Measurements from ENCODE around the gene MTFR2. TPM values are rescaled to one million over a fixed set of nuclear protein-coding genes. Genes with fewer than 3 reads are reported as not detected.

Gene MTFR2
- polyA plus RNA-seq (ENCODE audit: insufficient read length in 4 of 4) = 1 to 10 TPM; 1.8 to 3.5 (median 2.7) TPM

DNA sequence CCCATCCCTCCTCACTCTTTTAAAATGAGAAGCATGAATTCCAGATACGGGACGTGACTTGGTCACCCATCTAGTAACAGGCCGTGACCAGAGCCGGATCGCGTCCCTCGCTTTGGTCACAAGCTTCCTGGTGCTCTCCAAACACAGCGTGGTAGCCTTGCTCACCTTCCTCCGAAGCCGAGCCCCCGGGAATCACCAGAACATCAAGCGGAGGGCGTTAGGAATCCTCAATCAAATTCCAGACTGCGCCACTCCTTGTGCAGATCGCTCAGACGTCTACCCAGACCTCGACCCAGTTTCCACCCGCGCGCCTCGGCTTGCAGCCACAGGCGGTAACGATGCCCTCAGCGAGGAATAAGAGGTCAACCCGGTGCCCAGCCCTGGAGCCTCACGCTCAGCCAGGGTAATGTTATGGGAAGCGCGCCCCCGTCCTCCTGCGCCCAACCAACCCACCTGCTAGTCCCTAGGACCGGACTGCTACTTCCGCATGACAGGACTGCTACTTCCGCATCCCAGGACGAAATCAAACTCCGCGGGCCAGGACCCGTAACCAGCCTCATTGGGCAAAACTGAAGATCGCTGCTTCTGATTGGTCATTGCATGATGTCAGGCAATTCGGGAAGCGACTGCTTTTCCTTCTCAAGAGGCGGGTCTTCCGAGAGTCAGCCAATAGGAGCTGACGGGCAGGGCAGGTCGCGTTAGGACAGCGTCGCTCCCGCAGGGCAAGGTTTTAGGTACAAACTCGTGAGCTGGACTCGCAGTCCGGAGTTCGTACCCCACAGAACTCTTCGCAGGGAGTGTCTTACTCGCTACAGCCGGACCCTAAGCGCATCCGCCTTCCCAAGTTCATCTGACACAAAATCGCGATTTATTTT lies at the start of gene MTFR2:
Gene MTFR2, minus strand, starts transcription at position 501 of the 875 bp plus-strand sequence. CDS start 1,212 bp downstream, outside the sequence.
- DNase-seq (ENCODE audit: low read depth in 4 of 4, low spot score in 3 of 4) = peak; percentile 91 to 99 (median 97)

DNA sequence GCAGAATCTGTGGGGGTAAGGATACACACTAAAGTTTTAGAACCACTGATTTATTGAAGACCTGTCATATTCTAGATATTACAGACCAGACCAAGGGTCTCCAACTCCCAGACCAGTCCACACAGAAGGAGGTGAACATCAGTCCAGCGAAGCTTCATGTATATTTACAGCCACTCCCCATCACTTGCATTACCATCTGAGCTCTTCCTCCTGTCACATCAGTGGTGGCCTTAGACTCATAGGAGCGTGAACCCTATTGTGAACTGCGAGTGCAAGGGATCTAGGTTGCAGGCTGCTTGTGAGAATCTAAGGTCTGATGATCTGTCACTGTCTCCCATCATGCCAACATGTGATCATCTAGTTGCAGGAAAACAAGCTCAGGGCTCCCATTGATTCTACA lies 44.5 kb upstream of the MTFR2 start:
- DNase-seq (ENCODE audit: low read depth in 4 of 4, low spot score in 3 of 4) = no peak

DNA sequence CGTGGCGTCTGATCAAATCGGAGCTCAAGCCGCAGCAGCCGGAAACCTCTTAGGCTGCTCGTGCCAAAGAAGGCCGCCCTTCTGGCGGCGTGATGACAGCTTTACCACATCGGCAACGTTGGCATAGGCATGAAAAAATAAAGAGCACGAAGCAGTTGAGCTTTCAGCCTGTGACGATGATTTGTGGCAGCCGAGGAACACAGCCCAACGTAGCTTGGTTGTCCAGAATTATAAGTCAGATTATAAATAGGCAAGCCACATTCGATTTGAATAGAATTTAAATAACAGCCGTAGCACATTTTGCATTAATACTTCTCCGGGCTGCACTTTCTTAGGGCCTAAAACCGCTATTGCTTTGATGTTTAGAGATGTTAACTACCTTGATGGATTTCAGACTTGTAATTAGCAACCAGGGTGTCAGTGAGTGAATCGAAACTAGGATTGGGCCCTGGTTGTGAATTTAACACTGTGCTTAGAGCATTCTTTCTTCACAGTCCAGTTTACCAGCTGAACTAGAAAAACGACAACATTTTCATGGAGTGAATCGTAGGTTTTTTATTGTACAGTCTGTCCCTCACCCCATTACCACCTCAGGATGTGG lies 40.4 kb upstream of the MTFR2 start:
- DNase-seq (ENCODE audit: low read depth in 4 of 4, low spot score in 3 of 4) = peak in 3 of 4 donors; percentile 40 to 68 (median 59)

DNA sequence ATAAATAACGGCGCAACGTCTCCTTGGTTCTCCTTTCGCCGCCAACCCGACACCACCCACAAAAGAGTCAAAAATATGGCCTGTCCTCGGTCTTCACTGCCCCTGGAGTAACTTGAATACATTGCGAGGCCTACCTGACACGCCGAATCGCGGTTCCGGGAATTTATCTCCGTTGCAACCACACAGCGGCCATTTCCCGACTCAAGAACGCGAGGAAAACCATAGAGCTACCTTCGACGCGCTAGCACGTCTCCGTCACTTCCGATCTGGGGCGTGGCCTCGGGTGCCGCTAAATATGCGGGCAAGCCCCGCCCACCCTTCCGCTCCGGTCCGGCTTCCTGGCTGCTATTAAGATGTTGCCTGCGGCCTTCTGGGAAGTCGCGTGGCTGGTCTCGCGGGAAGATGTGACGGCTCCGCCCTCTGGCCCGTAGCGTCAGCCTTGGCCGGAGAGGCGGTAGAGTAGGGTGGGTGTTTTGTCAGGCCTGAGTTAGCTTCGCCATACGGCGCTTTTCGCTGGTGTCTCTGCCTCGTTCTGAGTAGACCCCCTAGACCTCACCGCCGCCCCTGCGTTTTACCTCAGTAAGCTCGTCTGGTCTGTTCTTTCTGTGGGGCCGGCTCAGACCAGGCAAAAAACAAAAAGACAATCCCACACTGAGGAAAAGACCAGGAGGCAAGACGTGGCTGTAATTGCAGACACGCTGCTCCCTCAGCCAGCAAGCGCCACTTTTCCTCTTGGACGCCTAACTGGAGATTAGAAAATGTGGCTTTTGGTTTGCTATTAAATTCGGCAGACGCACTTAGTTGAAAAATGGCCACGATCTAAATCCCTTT lies 39.7 kb upstream of the MTFR2 start, which contains the start of gene BCLAF1:
Gene BCLAF1, minus strand, starts transcription at position 268 of the 831 bp plus-strand sequence. CDS start 9,980 bp downstream, outside the sequence.
- DNase-seq (ENCODE audit: low read depth in 4 of 4, low spot score in 3 of 4) = peak; percentile 97 to 99 (median 99)

DNA sequence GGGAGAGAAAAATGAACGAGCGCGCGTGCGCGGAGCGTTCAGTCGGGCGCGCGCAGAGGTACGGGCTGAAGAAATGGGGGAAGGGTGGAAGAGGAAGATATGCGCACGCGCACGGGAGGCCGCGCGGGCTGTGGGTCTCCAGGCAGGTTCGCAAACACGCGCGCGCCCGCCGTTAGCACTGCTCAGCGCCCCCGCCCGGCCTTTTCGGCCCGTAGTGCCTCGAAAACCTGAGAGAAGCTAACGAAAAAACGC lies 39.1 kb upstream of the MTFR2 start:
- DNase-seq (ENCODE audit: low read depth in 4 of 4, low spot score in 3 of 4) = peak; percentile 78 to 82 (median 79)

DNA sequence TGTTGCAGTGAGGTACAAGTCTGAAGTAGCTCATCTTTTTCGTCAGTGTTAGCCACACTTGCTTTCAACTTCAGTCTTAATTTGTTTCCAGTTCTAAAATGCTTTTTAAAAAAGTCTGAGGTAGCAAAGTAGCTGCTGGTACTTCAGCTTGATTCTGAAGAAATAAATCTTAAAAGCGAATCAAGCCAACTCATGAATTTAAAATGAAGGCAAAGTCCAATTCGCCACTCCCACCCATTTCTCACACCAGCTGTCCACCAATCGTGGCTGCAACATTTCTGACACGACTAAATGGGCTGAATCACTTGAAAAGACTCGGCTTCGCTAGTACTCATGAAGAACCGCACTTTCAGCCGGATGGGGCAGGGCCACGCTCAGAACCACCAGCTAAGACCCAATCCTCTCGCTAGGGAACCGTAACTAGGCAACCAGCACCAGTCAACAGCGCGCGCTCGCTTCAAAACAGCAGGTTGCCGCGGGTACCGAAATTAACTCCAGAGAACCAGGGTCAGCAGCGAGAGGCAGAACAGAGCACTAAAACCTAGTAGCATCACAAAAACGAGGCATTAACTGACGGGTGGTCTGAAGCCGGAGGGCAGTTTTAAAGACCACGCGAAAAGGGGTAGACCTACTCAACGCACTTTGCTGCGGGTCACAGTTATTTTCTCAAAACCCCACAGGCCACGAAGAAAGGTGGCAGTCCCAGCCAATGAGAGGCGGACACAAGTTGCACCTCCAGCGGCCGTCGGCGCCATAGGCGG lies 38.6 kb upstream of the MTFR2 start:
- DNase-seq (ENCODE audit: low read depth in 4 of 4, low spot score in 3 of 4) = peak; percentile 54 to 71 (median 60)

DNA sequence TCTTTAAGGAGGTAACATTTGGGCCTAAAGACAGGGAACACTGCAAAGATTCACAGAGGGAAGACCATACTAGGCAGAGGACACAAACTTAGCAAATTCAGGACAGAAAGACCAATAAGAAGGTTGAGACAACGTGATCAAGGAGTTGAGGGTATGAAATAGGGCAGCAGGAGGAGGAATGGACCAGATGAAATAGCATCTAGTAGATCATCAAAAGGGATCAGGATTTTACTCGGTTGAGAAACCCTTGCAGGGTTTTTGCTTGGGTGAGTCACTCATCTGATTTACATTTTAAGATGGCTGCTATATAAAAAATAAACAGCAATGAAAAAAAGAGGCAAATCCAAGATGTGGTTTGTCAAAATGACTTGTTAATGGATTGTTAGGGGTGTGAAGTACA lies 34.8 kb upstream of the MTFR2 start:
- no peak for DNase-seq (ENCODE audit: low read depth in 4 of 4, low spot score in 3 of 4)

DNA sequence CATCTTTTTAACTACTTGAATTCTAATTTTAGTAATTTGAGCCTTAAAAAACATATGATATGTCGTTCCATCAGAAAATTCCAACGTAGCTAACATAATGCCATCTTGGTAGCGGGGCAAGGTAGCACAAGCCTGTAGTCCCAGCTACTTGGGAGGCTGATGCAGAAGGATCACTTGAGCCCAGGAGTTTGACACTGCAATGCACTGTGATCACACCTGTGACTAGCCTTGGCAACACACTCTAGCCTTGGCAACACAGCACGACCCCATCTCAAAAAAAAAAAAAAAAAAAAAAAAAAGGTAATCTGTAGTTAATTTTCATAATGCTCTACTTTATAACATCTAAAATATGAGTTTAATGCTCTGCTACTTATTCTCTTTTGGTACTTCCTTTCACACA lies 32.8 kb upstream of the MTFR2 start:
- DNase-seq (ENCODE audit: low read depth in 4 of 4, low spot score in 3 of 4) = no peak

DNA sequence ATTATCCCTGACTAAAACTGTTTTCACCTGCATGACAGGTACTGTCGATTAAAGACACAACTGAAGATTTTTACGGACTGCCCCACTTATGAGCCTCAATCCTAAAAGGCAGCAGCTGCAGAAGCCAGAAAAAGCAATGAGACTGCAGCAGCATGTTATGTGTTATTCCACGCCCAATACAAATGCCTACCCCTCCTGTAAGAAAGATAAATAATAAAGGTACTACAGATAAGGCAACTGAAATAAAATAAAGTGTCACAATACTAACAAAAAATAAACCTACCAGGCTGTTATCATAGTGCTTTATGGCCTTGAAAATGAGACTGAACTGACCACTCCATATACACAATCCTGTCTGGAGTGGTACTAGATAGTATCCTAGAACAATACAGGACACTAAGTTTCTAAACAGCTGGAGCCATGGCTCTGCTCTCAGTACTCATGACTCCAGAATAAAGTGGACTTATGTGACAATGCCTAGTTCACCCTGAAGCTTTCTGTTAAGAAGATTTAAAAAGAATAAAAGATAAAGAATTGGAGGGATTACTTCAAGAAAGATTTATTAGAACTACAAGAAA lies 30.0 kb upstream of the MTFR2 start:
- DNase-seq (ENCODE audit: low read depth in 4 of 4, low spot score in 3 of 4) = no peak

DNA sequence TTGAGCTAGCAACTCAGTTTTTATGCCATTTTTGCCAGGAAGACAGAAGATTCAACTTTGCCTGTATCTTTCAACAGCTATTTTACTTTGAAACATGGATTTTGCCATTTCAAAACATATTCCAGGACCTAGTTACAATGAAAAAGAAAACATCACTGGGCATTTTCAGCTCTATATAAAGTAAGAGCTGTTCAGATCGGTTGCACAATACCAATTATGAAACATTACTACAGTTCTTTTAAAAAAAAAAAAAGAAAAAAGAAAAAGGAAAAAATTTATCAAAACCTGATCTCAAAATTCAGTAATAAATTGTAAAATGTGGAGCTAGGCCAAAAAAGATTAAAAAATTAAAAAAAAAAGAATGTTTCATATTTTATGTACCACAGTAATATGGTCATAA lies 24.0 kb upstream of the MTFR2 start:
- no peak for DNase-seq (ENCODE audit: low read depth in 4 of 4, low spot score in 3 of 4)

DNA sequence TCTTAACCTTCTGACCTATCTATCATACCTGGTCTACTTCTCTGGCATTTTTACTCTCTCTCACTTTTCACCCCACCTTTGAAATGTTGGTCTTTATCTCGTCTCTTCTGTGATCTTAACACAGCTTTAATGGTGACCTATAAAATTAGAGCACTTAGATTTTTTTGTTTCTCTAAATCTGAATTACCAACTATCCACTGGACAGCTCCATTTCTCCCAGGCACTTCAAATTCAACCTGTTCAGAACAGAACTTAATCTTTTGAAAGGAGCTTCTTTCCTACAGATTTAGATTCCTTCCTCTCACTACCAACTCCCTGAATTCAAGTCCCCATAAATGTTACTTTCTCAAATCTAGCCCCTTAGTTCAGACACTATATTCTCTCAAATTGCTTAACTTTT lies 15.0 kb upstream of the MTFR2 start:
- no peak for DNase-seq (ENCODE audit: low read depth in 4 of 4, low spot score in 3 of 4)

DNA sequence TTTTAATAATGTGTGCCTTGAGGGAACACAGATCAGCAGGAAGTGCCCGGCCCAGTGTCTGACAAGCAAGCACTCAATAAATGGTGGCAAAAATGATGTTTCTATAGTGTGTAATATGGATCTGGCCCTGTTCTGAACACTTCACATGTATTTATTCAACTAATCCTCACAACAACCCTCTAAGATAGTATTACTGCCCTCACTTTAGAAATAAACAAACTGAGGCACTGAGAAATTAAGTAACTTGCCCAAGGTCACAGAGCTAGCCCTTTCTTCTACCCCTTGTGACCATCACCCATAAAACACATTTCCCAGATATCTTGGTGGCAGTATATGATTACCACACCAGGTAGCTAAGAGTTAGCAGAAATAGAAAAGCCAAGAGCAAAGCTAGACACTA lies 12.8 kb upstream of the MTFR2 start:
- DNase-seq (ENCODE audit: low read depth in 4 of 4, low spot score in 3 of 4) = no peak

DNA sequence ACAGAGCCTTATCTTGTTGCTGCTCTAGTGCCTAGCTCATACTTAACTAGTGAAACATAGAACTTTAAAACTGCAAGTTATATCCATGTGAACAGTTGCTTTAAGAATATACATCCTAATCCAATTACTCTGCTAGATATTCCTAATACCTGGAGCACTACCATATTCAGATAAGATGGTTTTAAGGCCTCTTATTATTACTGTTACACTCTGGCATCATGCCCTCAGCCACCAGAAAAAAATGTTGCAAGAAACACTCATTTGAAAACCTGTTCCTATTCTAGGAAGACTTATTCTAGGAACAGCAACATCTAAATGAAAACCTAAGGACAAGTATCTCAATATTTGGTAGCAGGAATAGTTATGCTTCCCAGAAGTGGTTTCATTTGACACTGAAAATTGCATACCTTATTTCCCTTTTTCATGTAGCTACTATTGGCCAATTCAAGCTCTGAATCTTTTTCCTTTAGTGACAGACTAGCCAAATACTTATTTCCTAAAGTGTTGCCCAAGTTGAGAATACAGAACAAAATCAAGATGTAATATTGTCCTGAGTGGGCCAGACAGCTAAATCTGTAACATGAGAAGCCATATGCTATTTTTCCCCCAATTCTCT lies 4.8 kb upstream of the MTFR2 start:
- DNase-seq (ENCODE audit: low read depth in 4 of 4, low spot score in 3 of 4) = no peak

DNA sequence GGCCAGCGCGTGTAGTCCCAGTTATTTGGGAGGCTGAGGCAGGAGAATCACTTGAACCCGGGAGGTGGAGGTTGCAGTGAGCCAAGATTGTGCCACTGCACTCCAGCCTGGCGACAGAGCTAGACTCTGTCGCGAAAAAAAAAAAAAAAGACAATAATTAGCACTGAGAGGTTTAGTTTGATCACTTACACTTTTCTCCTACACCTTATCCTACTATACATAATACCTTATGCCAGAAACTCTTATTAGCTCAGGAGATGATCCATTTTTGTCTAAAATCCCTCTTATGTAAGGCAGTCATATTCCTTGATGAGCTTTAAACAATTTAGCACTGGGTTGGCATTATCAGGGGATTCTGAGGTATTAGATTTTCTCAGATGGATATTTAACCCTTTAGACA lies 3.6 kb upstream of the MTFR2 start:
- DNase-seq (ENCODE audit: low read depth in 4 of 4, low spot score in 3 of 4) = no peak

DNA sequence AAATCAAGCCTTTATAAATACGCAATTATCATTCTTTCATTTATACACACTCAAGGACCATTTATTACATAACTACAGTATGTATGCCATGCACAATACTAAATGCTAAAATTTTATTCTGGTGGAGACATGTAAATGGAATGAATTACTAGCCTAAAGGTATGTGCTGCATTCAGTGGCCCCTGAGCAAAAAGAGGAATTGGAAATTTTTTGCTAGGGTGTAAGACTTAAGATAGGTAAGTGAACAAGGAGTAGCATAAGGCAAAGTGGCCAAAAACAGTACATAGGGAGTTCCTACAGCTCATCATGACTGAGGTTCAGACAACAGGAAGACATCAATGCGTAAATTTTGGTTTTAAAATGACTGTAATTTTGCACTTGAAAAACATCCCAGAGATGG lies 2.3 kb upstream of the MTFR2 start:
- DNase-seq (ENCODE audit: low read depth in 4 of 4, low spot score in 3 of 4) = no peak

DNA sequence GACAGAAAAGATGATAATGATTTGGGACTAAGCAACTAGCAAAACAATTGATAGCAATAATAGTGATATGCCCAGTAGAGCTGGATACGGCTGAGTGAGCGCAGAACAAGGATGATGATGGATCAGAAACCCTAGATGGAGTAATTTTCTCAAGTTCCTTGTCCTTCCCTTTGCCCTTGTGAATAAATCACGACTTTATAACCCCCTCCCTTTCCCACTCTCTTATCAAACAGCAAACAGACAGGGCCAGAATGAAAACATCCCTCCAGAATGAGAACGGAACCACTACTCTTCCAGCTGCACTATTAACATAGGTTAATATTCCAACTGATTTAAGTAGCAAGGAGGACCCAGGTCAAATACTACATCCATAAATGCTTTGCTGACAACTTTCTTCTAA lies 1.3 kb upstream of the MTFR2 start:
- DNase-seq (ENCODE audit: low read depth in 4 of 4, low spot score in 3 of 4) = no peak

DNA sequence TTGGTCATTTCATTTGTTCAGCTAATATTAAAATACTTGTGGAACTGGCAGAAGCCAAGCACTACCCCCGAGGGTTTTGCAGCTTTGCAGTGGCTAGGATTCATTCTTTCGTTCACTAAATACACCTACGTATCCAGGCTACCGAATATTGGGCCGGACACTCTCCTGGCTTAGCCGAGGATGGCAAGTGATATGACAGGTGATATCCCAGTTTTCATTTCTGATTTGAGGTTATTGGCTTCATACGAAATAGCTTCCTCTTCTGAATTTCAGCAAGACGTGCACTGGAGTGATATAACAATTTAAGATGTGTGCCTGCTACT lies 536 bp upstream of the MTFR2 start:
- no peak for DNase-seq (ENCODE audit: low read depth in 4 of 4, low spot score in 3 of 4)

DNA sequence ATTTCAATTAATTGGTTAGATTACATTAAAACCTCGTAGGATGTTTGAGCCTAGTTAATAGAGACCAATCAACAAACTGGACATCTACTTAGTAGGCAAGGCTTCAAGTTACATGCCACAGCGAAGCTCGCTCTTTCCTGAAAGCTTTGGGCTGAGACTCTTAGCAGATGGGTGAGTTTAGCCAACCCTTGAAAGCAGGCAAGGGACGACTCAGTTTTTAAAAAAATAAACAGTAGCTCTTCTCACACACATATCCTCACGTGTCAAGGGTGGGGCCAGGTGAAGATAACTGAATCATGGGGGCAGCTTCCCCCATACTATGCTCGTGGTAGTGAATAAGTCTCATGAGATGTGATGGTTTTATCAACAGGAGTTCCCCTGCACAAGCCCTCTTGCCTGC lies 775 bp downstream of the MTFR2 start:
- DNase-seq (ENCODE audit: low read depth in 4 of 4, low spot score in 3 of 4) = no peak

DNA sequence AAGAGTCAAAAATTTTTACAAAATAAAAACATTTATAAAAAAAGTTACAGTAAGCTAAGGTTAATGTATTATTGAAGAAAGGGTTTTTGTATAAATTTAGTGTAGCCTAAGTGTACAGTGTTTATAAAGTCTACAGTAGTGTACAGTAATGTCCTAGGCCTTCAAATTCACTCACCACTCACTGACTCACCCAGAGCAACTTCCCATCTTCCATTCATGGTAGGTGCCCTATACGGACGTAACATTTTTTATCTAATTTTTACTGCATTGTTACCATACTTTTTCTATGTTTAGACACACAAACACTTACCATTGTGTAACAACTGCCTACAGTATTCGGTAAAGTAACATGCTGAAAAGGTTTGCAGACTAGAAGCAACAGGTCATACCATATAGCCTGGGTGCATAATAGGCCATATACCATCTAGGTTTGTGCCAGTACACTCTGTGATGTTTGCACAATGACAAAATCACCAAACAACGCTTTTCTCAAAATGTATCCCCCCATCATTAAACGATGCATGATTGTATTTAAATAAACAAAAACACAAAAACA lies 6.0 kb downstream of the MTFR2 start:
- no peak for DNase-seq (ENCODE audit: low read depth in 4 of 4, low spot score in 3 of 4)

Data from left renal pelvis (tissue), 4 donors.